NB4 (cell line): ENCODE measurements around the gene SMYD5.

Source experiments
- CTCF ChIP-seq: IDR thresholded peaks from one replicate; pipeline ENCODE4 v1.5.1; 2012; ENCODE audit warnings: low read depth, low read length
- MAX ChIP-seq: IDR thresholded peaks from 2 replicates; pipeline ENCODE4 v1.6.1; 2011; ENCODE audit warnings: low read depth, low read length
- MYC ChIP-seq: IDR thresholded peaks from 2 replicates; pipeline ENCODE4 v1.6.1; 2011; ENCODE audit warnings: low read depth, low read length
- POLR2A ChIP-seq: IDR thresholded peaks from 2 replicates; pipeline ENCODE4 v1.6.1; 2011; ENCODE audit warnings: mild to moderate bottlenecking; ENCODE audit not compliant: insufficient read length; ENCODE audit errors: extremely low read depth

- TF ChIP-seq CTCF (no peak), POLR2A (no peak), MAX (no peak), MYC (no peak)
These were observed 58.2 kb downstream of the SMYD5 start for GRCh38 chr2:73272270-73272669.
